Daoy (cell line): Measurements from ENCODE around the gene RAD51B. TPM values are rescaled to one million over a fixed set of nuclear protein-coding genes. Genes with fewer than 3 reads are reported as not detected.

ENCODE experiments used
- DNase-seq: peaks from one replicate; pipeline ENCODE4 v3.0.0-alpha.2; 2015; ENCODE audit warnings: low read depth
- total RNA-seq: library from RNA; depleted of rRNA; stranded (reverse); fragments of >200 nt; shearing (Covaris generic); gene quantifications from 2 replicates; pipeline ENCODE4 v1.2.3, GENCODE V29; 2014

Gene RAD51B
- total RNA-seq, 1 experiment from 2014 or later = 15.8 TPM

GRCh38 chr14:68568907-68569897, 749.6 kb downstream of the RAD51B start:
- no peak for DNase-seq

DNA sequence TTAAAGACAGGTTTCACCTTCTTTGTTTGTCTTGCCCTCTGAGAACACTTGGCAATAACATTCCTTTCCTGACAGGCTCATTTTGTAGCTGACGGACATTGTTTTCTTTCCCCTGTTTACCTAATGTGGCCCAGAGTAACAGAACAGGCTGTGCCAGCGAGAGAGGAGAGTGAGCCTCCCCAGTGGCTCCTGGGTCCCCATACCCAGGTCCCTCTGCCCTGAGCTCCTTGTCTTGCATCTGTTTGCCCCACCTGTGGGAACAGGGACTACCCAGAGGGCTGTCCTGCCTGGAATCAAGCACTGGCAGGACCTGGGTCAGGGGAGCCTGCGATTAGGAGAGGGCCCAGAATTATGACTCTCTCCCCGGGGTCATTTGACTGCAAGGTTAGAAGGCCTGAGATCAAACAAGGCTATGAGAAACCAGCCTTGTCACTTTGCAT, 750.4 kb downstream of the RAD51B start:
- DNase-seq = no peak

DNA sequence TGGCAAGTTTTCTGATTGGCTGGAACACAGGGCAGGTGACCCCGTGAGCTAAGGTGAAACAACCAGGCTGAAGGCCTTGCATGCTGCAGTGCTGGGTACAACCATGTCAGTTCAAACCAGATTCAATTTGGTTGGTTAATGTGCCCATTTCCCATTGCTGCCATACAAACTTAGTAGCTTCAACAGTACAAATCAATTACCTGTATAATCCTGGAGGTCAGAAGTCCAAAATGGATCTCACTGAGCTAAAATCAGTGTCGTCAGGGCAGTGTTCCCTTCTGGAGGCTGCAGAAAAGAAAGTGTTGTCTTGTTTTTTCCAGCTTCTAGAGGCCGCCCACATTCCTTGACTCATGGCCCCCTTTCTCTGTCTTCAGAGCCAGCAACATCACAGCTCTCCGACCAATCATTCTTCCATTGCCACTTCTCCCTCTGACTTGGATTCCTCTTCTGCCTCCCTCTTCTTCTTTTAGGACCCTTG, 751.6 kb downstream of the RAD51B start:
- DNase-seq = no peak

DNA sequence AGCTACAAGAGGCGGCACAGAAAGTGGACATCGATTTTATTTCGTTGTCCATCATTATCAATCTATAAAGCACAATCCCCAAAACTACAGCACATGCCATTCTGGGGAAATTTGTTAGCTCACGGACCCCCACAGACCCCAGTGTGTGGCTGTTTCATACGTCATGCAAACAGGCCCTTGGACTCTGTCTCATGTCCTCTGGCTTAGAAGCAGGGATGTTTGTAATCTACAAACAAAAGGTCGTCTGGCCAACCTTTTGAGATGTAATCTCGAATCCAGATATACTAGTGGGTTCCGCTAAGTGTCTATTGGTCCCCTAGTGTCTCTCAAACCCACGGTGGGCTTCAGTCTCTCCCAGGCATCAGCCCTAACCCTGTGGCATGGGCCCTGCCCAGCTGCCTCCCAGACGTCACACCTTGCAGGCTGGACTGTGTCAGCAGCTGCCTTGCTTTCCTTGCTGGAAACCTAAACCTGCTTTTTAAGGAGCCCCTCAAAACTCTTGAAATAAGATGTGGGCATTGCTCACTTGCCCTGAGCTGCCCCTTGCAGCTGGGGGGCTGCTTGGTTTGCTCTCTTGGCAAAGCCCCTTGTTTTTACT, 752.4 kb downstream of the RAD51B start:
- DNase-seq = no peak

DNA sequence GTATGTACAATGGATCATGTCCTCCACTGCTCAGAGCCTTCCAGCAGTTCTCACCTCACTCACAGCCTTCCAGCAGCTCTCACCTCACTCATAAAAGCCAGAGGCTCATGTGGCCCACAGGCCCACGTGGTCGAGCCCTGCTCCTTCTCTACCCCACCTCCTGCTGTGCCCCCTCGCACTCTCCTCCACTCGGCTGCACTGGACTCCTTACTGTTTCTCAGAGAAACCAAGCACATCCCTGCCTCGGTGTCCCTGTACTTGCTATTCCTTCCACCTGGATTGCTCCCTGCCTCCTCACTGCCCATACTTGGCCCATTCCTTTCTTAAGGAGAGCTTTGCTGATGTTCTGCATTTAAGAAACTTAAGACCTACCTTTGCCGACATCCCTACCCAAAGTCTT, 753.5 kb downstream of the RAD51B start:
- no peak for DNase-seq

- DNase-seq = no peak
These were observed 754.1 kb downstream of the RAD51B start for GRCh38 chr14:68573722-68574121.

GRCh38 chr14:68574461-68574860, 754.9 kb downstream of the RAD51B start:
- DNase-seq = no peak

DNA sequence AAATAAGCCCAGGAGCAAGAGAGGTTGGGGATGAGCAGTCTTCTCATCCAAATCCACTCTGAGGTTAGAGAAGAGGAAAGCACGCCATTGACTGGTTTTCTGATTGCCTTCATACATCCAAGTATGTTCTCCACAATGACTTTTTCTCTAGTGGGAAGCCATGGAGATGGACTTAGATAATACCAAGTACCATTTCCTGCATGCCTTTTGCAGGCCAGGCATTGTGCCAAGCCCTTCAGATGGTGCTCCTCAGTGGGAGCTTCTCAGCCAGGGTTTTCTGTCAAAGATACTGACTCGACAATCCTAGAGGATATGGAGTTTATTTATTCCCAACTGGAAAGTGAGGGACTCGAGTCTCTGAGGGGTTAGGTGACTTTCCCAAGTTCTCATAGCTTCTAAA, 755.3 kb downstream of the RAD51B start:
- DNase-seq = peak; percentile 68

DNA sequence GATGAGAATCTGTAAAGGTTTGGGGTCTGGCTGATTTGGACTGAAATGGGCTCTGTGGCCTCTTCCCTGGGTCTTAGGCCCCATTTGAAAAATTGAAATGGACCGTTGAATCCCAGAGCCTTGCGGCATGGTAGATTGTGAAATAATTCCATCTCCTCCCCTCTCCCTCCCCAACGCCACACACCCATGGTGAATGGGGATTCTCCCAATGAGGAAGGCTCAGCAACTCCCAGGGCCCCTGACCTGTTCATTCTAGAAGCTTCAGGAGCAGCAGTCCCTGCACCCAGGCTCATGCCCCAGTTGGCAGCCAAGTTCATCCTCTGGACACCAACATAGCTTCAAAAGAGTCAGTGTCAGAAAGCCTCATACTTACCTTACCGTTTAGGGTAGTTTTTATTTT, 755.8 kb downstream of the RAD51B start:
- no peak for DNase-seq

GRCh38 chr14:68576031-68576430, 756.5 kb downstream of the RAD51B start:
- DNase-seq = peak; percentile 51

GRCh38 chr14:68576496-68577244, 757.1 kb downstream of the RAD51B start:
- DNase-seq = peak; percentile 86

DNA sequence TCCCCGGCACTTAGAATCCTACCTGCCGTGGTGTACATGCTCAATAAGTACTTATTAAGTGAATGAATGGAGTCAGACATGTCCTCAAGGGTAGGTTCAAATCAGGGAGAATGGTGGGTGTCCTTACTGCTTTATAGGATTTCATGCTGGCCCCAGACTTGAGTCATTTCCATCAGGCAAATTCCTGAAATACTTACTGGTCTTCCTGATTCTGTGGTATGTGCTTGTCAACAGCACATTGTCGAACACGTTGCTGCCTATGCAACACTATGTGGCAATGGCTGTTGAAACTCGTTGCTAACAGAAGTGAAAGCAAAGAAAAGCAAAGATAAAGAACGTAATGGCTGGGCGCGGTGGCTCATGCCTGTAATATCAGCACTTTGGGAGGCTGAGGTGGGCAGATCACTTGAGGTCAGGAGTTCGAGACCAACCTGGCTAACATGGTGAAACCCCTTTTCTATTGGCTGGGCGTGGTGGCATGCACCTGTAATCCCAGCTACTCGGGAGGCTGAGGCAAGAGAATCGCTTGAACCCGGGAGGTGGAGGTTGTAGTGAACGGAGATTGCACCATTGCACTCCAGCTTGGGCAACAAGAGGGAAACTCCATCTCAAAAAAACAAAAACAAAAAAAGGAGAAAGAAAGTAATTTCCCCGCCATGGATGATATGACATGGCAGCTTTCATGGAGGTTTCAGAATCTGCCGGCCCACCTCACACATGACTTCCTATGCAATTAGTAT, 758.4 kb downstream of the RAD51B start:
- peak; percentile 96 for DNase-seq

GRCh38 chr14:68578597-68578996, 759.0 kb downstream of the RAD51B start:
- no peak for DNase-seq

DNA sequence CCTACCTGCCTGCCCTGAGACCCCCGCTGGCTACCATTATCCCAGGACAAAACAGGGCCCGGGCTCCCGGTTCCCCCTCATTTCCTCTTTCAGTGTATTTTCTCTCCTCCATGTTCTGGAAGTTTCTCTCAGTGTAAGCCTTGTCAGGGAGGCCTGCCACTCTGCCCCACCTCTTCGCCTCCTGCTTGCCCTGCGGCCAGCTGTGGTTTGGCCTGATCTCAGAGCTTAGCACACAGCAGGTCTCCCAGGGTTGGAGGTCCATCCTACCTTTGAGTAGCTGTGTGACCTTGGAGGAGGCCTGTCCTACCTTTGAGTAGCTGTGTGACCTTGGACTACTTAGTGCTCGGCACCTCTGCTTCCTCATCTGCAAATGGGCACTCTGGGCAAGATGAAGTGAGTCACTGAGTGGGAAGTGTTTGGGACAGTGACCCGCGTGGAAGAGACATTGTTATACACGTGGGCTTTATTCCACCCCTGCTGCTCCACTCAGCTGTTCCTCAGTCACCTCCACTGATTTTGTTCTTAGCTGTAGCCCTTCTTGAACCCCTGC, 760.6 kb downstream of the RAD51B start:
- DNase-seq = no peak

- DNase-seq = no peak
These were observed 761.1 kb downstream of the RAD51B start for GRCh38 chr14:68580671-68581070.

GRCh38 chr14:68583548-68584280, 764.1 kb downstream of the RAD51B start:
- DNase-seq = no peak

DNA sequence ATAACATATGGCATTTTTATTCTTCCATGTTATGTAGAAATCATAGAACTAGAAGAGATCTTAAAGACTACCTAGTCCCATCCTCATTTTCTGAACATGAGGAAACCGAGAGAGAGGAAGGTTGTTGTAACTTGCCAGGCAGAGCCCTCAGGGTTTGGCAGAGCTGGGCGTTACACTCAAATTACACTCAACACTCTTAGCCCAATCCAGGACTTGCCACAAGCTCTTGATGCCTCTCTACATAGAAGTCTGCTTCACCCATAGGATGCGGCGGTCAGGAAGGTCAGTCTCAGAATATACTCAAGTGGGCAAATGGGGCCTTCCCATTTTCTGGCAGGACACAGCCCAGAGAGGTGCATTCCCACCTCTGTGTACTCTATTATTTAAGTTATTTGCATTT, 765.2 kb downstream of the RAD51B start:
- DNase-seq = no peak

DNA sequence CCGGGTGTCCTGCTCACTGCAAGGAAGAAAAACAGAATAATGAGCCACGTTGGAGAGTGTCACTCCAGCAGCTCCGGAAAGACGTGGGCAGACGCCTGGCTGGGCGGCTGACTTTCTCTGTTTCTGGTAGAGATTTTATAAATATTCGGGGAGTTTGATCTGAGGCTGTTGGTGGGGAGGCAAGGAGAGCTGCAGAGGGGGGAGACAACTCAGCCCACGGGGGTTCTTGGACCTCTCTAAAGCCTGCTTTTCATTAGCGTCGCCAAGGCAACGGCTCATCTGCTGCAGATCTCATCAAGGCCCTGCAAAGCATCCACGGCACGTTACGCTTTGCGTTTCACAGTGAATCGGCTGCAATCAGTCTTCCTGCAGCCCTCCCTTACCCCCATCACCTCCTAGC, 766.1 kb downstream of the RAD51B start:
- DNase-seq = no peak

DNA sequence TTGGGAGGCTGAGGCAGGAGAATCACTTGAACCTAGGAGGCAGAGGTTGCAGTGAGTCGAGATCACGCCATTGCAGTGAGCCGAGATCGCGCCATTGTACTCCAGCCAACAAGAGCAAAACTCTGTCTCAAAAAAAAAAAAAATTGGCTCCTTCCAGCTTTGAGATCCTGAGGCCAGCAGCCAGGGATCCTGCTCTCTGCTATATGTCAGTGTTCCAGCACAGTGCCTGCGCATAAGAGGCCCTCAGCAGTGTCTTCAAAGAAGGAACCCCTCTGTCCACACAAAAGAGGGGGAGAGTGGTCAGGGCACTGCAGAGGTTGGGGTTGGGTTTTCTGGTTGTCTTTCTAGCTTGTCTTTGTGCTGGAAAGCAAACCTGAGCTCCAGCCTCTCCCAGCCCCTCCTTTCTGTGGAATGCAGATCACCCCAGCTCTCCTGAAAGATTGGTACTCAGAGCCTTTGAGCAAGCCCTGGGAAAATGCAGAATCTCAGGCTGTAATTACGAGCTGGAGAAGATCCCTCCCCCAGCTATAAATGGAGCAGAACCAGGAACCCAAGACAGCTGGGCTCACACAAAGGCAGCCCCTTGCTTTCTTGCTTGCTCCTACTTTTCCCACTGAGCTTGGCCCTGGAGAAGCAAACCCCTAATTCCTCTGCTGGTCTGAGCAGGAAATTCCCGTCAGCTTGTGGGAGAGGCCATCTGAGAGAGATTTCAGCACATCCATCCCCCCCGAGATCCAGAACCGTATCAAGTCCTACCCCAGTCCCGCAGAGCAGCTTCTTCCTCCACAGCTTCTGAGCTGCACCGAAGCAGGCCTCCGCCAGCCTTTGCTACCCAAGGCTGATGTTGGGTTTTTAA, 767.5 kb downstream of the RAD51B start:
- no peak for DNase-seq

GRCh38 chr14:68587931-68588330, 768.4 kb downstream of the RAD51B start:
- no peak for DNase-seq
